ENCODE measurements around the gene KRT17. TPM values are rescaled to one million over a fixed set of nuclear protein-coding genes. Genes with fewer than 3 reads are reported as not detected.

Gene KRT17
- polyA plus RNA-seq, 1 experiment, result 34.7 TPM

DNA sequence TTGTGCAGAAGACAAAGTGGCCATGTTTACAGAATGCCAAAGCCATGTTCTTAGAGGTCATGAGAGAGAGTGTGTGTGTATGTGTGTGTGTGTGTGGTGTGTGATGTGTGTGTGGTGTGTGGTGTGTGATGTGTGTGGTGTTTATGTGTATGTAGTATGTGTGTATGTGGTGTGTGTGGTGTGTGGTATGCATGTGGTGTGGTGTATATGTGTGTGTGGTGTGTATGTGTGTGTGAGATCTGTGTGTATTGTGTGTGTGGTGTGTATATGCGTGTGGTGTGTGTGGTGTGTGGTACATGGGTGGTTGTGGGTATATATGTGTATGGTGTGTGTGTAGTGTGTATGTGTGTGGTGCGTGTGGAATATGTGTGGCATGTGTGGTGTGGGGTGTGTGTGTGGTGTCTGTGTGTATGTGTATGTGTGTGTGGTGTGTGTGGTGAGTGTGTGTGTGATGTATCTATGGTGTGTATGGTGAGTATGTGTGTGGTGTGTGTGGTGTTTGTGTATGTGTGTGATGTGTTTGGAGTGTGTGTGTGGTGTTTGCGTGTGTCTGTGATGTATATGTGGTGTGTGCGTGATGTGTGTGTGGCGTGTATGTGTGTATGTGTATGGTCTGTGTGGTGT, 8.2 kb upstream of the KRT17 start:
- CTCF ChIA-PET, result no interaction called here
- no peak for DNase-seq (ENCODE audit: low read depth)

DNA sequence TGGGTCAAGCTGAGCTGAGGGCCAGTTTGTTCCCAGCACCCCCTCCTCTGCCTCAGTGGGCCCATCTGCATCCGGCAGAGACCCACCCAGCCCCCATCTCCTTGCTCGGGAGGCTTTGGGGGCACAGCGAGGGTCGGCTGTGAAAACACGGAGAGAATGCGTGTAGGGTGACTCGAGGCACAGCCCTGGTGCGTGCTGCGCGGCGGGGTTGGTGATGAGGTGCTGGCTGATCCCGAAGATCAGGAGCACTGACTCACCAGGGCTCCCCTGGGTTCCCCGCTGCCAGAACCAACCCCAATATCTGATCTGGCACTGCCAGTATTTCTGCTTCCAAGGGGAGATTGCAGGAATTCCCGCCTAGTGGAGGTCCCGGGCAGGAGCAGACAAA, 7.5 kb upstream of the KRT17 start:
- CTCF ChIA-PET, result no interaction called here
- H3K4me3 ChIP-seq (ENCODE audit: low read depth, low read length), result no peak overlapping the region
- no peak for DNase-seq (ENCODE audit: low read depth)
- TF ChIP-seq, protein P1, sequence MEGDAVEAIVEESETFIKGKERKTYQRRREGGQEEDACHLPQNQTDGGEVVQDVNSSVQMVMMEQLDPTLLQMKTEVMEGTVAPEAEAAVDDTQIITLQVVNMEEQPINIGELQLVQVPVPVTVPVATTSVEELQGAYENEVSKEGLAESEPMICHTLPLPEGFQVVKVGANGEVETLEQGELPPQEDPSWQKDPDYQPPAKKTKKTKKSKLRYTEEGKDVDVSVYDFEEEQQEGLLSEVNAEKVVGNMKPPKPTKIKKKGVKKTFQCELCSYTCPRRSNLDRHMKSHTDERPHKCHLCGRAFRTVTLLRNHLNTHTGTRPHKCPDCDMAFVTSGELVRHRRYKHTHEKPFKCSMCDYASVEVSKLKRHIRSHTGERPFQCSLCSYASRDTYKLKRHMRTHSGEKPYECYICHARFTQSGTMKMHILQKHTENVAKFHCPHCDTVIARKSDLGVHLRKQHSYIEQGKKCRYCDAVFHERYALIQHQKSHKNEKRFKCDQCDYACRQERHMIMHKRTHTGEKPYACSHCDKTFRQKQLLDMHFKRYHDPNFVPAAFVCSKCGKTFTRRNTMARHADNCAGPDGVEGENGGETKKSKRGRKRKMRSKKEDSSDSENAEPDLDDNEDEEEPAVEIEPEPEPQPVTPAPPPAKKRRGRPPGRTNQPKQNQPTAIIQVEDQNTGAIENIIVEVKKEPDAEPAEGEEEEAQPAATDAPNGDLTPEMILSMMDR (IDR thresholded peaks at IDR 0.05; ENCODE audit: insufficient read depth, low read depth, low read length), result no peak
- H3K27me3 ChIP-seq (ENCODE audit: control insufficient read depth, insufficient read depth, low read length), result no peaks in the 10 kb centered on the region
- POLR2A ChIA-PET, result no interaction called here
- no peaks in the 10 kb centered on the region for H3K36me3 ChIP-seq (ENCODE audit: control insufficient read depth, insufficient read depth, low read length)

More for the DNA sequence above, 8.2 kb upstream of the KRT17 start:
- POLR2A ChIA-PET, result no interaction called here
- Histone ChIP-seq H3K27me3 (ENCODE audit: control insufficient read depth, insufficient read depth, low read length) (no peaks in the 10 kb centered on the region), H3K4me3 (ENCODE audit: low read depth, low read length) (no peak overlapping the region), H3K36me3 (ENCODE audit: control insufficient read depth, insufficient read depth, low read length) (no peaks in the 10 kb centered on the region)
- TF ChIP-seq, protein P1 (IDR thresholded peaks at IDR 0.05; ENCODE audit: insufficient read depth, low read depth, low read length), result no peak

DNA sequence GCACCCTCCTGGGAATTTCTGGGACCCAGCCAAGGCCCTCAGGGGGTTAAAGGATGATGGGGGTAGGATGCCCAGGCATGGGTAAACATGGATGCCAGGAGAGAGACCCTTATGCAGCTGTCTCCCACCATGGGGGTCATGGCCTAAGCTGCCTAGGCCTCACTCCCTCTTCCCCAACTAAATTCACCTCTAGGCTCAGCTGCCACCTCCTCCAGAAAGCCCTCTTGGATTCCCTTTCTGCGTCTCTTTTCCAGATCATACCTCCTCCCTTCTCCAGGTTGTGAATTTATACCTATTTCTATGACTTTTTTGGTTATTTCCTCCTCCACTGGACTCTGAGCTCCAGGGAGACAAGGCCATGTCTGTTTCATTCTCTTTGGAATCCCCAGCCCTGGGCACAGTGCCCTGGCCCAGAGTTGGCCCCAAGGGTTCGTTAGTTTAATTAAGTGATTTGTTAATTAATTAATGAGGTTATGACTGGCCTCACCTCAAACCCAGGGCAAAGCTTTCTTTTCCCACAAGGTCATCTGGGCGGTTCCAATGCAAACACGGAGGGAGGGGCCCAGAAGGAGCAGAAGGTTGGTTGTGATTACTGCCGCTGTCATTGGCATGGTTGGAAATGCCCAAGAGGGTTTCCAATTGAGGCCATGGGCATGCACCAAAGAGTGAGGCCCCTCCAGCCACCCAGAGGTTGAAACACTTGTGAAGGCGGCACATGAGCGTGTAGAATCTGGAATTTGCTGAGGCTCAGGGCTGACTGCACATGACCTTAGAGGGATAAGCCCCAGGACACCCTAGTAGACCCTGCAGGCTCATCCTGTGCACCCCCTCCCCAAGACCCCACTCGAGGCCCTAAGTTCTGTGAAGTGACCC, 6.9 kb upstream of the KRT17 start:
- ChIA-PET POLR2A (no interaction called here), CTCF (interaction anchor here (1.3 kb wide), 2 partner anchors 16 to 36 kb away, joined by 3 read pairs; no protein-coding TSS in a partner anchor)
- TF ChIP-seq, protein P1 (IDR thresholded peaks at IDR 0.05; ENCODE audit: insufficient read depth, low read depth, low read length), result no peak
- no peaks in the 10 kb centered on the region for H3K27me3 ChIP-seq (ENCODE audit: control insufficient read depth, insufficient read depth, low read length)
- H3K36me3 ChIP-seq (ENCODE audit: control insufficient read depth, insufficient read depth, low read length), result no peaks in the 10 kb centered on the region
- DNase-seq (ENCODE audit: low read depth), result no peak
- no peak overlapping the region for H3K4me3 ChIP-seq (ENCODE audit: low read depth, low read length)

DNA sequence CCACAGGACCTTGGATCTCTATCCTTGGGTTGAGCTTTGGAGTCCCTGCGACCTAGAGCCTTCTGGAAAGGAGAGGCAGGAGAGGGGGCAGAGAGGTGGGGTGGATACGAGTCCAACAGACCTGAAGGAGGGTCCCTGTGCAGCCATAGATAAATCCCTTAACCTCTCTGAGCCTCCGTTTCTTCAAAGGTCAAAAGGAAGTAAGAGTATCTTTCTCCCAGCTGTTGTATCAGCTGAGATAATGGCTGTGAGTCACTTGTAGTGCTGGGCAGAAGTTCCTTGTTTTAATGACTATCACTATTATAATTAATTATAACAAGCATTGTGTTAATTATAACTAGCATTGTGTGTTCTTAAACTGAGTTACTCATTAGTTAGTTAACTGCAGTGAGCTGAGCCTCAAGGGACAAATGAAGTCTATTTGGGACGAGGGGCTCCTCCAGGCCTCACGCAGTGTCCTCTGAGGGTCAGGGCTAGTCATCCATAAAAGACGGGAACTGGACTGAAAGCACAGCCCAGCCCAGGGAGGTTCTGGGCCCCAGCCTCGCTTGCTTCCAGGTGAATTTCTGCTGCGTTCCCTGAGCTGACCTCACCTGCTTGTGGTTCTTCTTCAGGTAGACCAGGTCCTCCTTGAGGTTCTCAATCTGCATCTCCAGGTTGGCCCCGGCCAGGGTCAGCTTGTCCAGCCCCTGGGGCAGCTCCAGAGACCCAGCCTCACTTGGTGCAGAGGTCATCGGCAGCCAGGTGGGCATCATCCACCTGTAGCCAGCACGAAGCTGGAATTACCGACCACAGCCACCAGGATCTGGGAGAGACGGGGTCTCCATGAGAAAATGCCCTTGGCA, 5.7 kb upstream of the KRT17 start:
- CTCF ChIA-PET, result interaction anchor here (0.8 to 2.2 kb wide), 4 partner anchors 17 to 81 kb away, joined by 3 to 9 read pairs (median 3); no protein-coding TSS in a partner anchor
- no peaks in the 10 kb centered on the region for H3K27me3 ChIP-seq (ENCODE audit: control insufficient read depth, insufficient read depth, low read length)
- TF ChIP-seq, protein P1 (IDR thresholded peaks at IDR 0.05; ENCODE audit: insufficient read depth, low read depth, low read length), result no peak
- POLR2A ChIA-PET, result no interaction called here
- H3K36me3 ChIP-seq (ENCODE audit: control insufficient read depth, insufficient read depth, low read length), result no peaks in the 10 kb centered on the region
- H3K4me3 ChIP-seq (ENCODE audit: low read depth, low read length), result no peak overlapping the region
- DNase-seq (ENCODE audit: low read depth), result no peak
